ENCODE data around the gene STAG2. TPM values are rescaled to one million over a fixed set of nuclear protein-coding genes. Genes with fewer than 3 reads are reported as not detected.

The STAG2 gene
- total and polyA plus RNA-seq, 2 of the 13 experiments (the other 11 are each of a cell fraction or from before 2014, with no cell fraction given): 21.0 to 50.8 TPM

GRCh38 chrX:123961268-123962005 lies at the start of gene STAG2 (continued):
- peak; percentile 47 for TF ChIP-seq PAXIP1 (CRISPR knock-in tag; conservative IDR thresholded peaks at IDR 0.05)
- TF ChIP-seq ZNF687 (CRISPR knock-in tag; IDR thresholded peaks at IDR 0.05): peak; percentile 67
- 0 out of 2 replicates have a peak, but pooled peaks have one; percentile 16 for TF ChIP-seq HNF4G (IDR thresholded peaks at IDR 0.05; ENCODE audit: borderline replicate concordance, low read depth, low read length)
- no peak for TF ChIP-seq HNF4G (CRISPR knock-in tag; IDR thresholded peaks at IDR 0.05; ENCODE audit: borderline replicate concordance, low read depth)
- TF ChIP-seq EZH2 (conservative IDR thresholded peaks at IDR 0.05; ENCODE audit: low read depth, low read length): no peak
- TF ChIP-seq ZHX2 (IDR thresholded peaks at IDR 0.05; ENCODE audit: low read depth): no peak
- TF ChIP-seq ZHX2 (CRISPR knock-in tag; IDR thresholded peaks at IDR 0.05; ENCODE audit: borderline replicate concordance): no peak
- 0 out of 2 replicates have a peak, but pooled peaks have one; percentile 37 for TF ChIP-seq TGIF2 (CRISPR knock-in tag; IDR thresholded peaks at IDR 0.05)
- no peak for TF ChIP-seq NR3C1 (CRISPR knock-in tag; IDR thresholded peaks at IDR 0.05)
- TF ChIP-seq ZNF331 (CRISPR knock-in tag; IDR thresholded peaks at IDR 0.05): 0 out of 2 replicates have a peak, but pooled peaks have one; percentile 10
- TF ChIP-seq ZKSCAN8 (CRISPR knock-in tag; IDR thresholded peaks at IDR 0.05; ENCODE audit: borderline replicate concordance): 0 out of 2 replicates have a peak, but pooled peaks have one; percentile 18
- no peak for TF ChIP-seq ZSCAN20 (CRISPR knock-in tag; IDR thresholded peaks at IDR 0.05; ENCODE audit: borderline replicate concordance)

Measured in HepG2 (cell line).